SK-N-SH treated with all-trans-retinoic acid at 6 μM for 48 hours (cell line): ENCODE data around the gene PBX2.

Experiments used
- ATAC-seq: fragments of 200-7000 bp; cut with Tn5 transposase; 3 replicates; pipeline ENCODE4 v1.9.1; 2020; ENCODE audit warnings: mild to moderate bottlenecking, moderate library complexity
- ARNTL ChIP-seq: fragments of 450-650 bp; formaldehyde crosslinking; IDR thresholded peaks from 2 replicates; pipeline ENCODE4 v1.5.0; 2020; ENCODE audit warnings: low read depth, mild to moderate bottlenecking, moderate library complexity, borderline replicate concordance
- BACH2 ChIP-seq: fragments of 250-450 bp; sonication (Bioruptor Pico); IDR thresholded peaks from 2 replicates; pipeline ENCODE4 v1.9.0; 2021; ENCODE audit warnings: mild to moderate bottlenecking, borderline replicate concordance
- CSDC2 ChIP-seq: fragments of 250-450 bp; sonication (Bioruptor Pico); IDR thresholded peaks from 2 replicates; pipeline ENCODE4 v1.5.0; 2020; ENCODE audit warnings: mild to moderate bottlenecking, moderate library complexity
- ESRRG ChIP-seq: fragments of 250-450 bp; sonication (Bioruptor Pico); IDR thresholded peaks from 2 replicates; pipeline ENCODE4 v1.6.1; 2021; ENCODE audit warnings: mild to moderate bottlenecking
- GLIS3 ChIP-seq: fragments of 250-450 bp; sonication (Bioruptor Pico); IDR thresholded peaks from 2 replicates; pipeline ENCODE4 v1.5.0; 2020; ENCODE audit warnings: mild to moderate bottlenecking, moderate library complexity
- ISL1 ChIP-seq: fragments of 250-450 bp; sonication (Bioruptor Pico); IDR thresholded peaks from 2 replicates; pipeline ENCODE4 v2.1.2; 2022; ENCODE audit warnings: mild to moderate bottlenecking, moderate library complexity
- OSR1 ChIP-seq: fragments of 250-450 bp; sonication (Bioruptor Pico); IDR thresholded peaks from 2 replicates; pipeline ENCODE4 v1.8.0; 2022; ENCODE audit warnings: moderate library complexity, mild to moderate bottlenecking, inconsistent platforms
- PPARA ChIP-seq: fragments of 250-450 bp; sonication (Bioruptor Pico); IDR thresholded peaks from 2 replicates; pipeline ENCODE4 v1.5.0; 2020; ENCODE audit warnings: mild to moderate bottlenecking, borderline replicate concordance
- RARB ChIP-seq: fragments of 250-450 bp; sonication (Bioruptor Pico); IDR thresholded peaks from 2 replicates; pipeline ENCODE4 v1.8.0; 2021; ENCODE audit warnings: mild to moderate bottlenecking, moderate library complexity
- SNAI2 ChIP-seq: fragments of 250-450 bp; sonication (Bioruptor Pico); IDR thresholded peaks from 2 replicates; pipeline ENCODE4 v1.5.0; 2020; ENCODE audit warnings: mild to moderate bottlenecking, moderate library complexity
- TCF4 ChIP-seq: fragments of 250-450 bp; sonication (Bioruptor Pico); IDR thresholded peaks from 2 replicates; pipeline ENCODE4 v1.8.0; 2021; ENCODE audit warnings: mild to moderate bottlenecking, moderate library complexity, borderline replicate concordance
- TOX ChIP-seq: fragments of 250-450 bp; sonication (Bioruptor Pico); IDR thresholded peaks from 2 replicates; pipeline ENCODE4 v1.8.0; 2021; ENCODE audit warnings: mild to moderate bottlenecking, moderate library complexity, borderline replicate concordance
- ZC3H10 ChIP-seq: fragments of 250-450 bp; sonication (Bioruptor Pico); IDR thresholded peaks from 2 replicates; pipeline ENCODE4 v1.5.1; 2021; ENCODE audit warnings: mild to moderate bottlenecking, moderate library complexity
- ZFP3 ChIP-seq: fragments of 250-450 bp; sonication (Bioruptor Pico); IDR thresholded peaks from 2 replicates; pipeline ENCODE4 v1.5.0; 2020; ENCODE audit warnings: mild to moderate bottlenecking, moderate library complexity
- ZFP30 ChIP-seq: fragments of 450-650 bp; formaldehyde crosslinking; IDR thresholded peaks from 2 replicates; pipeline ENCODE4 v1.5.0; 2022; ENCODE audit warnings: mild to moderate bottlenecking, moderate library complexity
- ZNF565 ChIP-seq: fragments of 450-650 bp; formaldehyde crosslinking; conservative IDR thresholded peaks from 2 replicates; pipeline ENCODE4 v1.5.0; 2020; ENCODE audit warnings: low read depth, mild to moderate bottlenecking, moderate library complexity
- ZNF70 ChIP-seq: fragments of 450-650 bp; formaldehyde crosslinking; IDR thresholded peaks from 2 replicates; pipeline ENCODE4 v1.5.0; 2020; ENCODE audit warnings: mild to moderate bottlenecking, moderate library complexity
- ZNF8 ChIP-seq: fragments of 450-650 bp; formaldehyde crosslinking; IDR thresholded peaks from 2 replicates; pipeline ENCODE4 v1.5.0; 2020; ENCODE audit warnings: mild to moderate bottlenecking, moderate library complexity
- TF ChIP-seq, protein P1 (sequence below): fragments of 250-450 bp; sonication (Bioruptor Pico); IDR thresholded peaks from 2 replicates; pipeline ENCODE4 v1.5.0; 2020; ENCODE audit warnings: mild to moderate bottlenecking, moderate library complexity
- TF ChIP-seq, protein P2 (sequence below): fragments of 250-450 bp; sonication (Bioruptor Pico); IDR thresholded peaks from 2 replicates; pipeline ENCODE4 v1.5.1; 2020; ENCODE audit warnings: low read depth, mild to moderate bottlenecking, moderate library complexity
- TF ChIP-seq, protein P3 (sequence below): fragments of 250-450 bp; sonication (Bioruptor Pico); IDR thresholded peaks from 2 replicates; pipeline ENCODE4 v1.5.1; 2021; ENCODE audit warnings: mild to moderate bottlenecking, moderate library complexity
- TF ChIP-seq, protein P4 (sequence below): fragments of 250-450 bp; sonication (Bioruptor Pico); IDR thresholded peaks from 2 replicates; pipeline ENCODE4 v1.8.0; 2021; ENCODE audit warnings: low read depth, mild to moderate bottlenecking, moderate library complexity, borderline replicate concordance
- TF ChIP-seq, protein P5 (sequence below): fragments of 250-450 bp; sonication (Bioruptor Pico); IDR thresholded peaks from 2 replicates; pipeline ENCODE4 v1.8.0; 2020; ENCODE audit warnings: mild to moderate bottlenecking, moderate library complexity, borderline replicate concordance

Gene PBX2

DNA sequence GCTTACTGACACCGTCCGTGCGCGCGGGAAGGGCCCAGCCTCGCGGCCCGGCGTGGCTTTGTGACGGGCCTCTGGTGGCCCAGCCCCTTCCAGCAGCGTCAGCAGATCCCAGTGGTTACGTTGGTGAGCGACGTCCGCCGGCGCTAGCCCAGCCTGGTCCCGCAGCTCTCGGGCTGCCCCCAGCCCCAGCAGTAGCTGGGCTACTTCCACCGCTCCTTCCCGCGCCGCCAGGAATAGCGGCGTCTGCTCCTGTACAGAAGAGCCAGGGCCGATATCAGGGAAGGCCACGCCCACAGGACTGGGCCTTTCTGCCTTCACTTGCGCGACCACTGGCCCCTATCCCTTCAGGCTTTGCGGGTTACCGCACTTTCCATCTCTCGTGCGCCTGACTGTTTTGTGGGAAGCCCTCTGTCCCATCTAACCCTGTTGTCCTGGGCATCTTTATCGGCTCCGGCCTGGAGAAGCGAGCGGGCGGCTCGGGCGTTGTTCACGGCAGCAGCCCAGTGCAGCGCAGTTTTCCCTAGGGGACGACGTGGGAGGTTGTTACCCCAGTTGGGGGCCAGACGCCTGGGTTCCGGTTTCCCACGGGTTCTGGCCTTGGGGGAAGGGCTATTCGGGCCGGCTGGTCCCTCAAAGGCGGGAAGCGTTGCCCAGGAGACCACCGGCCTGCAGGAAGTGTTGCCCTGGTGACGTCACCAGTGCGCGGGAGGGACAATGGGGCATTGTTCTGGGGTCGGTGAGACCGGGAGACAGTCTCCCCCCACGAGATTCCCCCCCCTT, 6.1 kb upstream of the PBX2 start:
- ATAC-seq, result peak; percentile 87

DNA sequence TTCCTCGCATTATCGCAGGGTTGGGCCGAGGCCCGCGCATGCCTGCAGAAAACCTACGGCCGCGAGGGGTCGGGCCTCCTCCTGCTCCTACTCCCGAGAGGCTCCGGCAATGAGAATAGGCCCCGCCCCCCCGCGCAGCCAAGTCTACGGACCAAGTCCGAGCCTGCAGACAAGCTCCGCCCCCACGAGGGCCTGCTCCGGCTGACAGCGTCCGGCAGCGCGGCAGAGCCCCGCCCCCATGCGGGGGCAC, 5.6 kb upstream of the PBX2 start:
- TF ChIP-seq TOX, result no peak
- TF ChIP-seq ARNTL (CRISPR knock-in tag), result no peak
- no peak for TF ChIP-seq OSR1 (CRISPR knock-in tag)
- TF ChIP-seq GLIS3 (CRISPR knock-in tag), result no peak
- TF ChIP-seq, protein P1, sequence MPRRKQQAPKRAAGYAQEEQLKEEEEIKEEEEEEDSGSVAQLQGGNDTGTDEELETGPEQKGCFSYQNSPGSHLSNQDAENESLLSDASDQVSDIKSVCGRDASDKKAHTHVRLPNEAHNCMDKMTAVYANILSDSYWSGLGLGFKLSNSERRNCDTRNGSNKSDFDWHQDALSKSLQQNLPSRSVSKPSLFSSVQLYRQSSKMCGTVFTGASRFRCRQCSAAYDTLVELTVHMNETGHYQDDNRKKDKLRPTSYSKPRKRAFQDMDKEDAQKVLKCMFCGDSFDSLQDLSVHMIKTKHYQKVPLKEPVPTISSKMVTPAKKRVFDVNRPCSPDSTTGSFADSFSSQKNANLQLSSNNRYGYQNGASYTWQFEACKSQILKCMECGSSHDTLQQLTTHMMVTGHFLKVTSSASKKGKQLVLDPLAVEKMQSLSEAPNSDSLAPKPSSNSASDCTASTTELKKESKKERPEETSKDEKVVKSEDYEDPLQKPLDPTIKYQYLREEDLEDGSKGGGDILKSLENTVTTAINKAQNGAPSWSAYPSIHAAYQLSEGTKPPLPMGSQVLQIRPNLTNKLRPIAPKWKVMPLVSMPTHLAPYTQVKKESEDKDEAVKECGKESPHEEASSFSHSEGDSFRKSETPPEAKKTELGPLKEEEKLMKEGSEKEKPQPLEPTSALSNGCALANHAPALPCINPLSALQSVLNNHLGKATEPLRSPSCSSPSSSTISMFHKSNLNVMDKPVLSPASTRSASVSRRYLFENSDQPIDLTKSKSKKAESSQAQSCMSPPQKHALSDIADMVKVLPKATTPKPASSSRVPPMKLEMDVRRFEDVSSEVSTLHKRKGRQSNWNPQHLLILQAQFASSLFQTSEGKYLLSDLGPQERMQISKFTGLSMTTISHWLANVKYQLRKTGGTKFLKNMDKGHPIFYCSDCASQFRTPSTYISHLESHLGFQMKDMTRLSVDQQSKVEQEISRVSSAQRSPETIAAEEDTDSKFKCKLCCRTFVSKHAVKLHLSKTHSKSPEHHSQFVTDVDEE (CRISPR knock-in tag), result no peak
- TF ChIP-seq SNAI2 (CRISPR knock-in tag), result no peak
- TF ChIP-seq ISL1 (CRISPR knock-in tag), result no peak
- TF ChIP-seq RARB (CRISPR knock-in tag), result no peak
- TF ChIP-seq PPARA (CRISPR knock-in tag), result no peak
- TF ChIP-seq, protein P2, sequence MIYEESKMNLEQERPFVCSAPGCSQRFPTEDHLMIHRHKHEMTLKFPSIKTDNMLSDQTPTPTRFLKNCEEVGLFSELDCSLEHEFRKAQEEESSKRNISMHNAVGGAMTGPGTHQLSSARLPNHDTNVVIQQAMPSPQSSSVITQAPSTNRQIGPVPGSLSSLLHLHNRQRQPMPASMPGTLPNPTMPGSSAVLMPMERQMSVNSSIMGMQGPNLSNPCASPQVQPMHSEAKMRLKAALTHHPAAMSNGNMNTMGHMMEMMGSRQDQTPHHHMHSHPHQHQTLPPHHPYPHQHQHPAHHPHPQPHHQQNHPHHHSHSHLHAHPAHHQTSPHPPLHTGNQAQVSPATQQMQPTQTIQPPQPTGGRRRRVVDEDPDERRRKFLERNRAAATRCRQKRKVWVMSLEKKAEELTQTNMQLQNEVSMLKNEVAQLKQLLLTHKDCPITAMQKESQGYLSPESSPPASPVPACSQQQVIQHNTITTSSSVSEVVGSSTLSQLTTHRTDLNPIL (CRISPR knock-in tag), result no peak
- no peak for TF ChIP-seq ZC3H10 (CRISPR knock-in tag)
- TF ChIP-seq ZFP3 (CRISPR knock-in tag), result no peak
- ATAC-seq, result no peak

More for the DNA sequence above, 6.1 kb upstream of the PBX2 start:
- TF ChIP-seq TCF4 (CRISPR knock-in tag) (no peak), ARNTL (CRISPR knock-in tag) (no peak), GLIS3 (CRISPR knock-in tag) (peak; percentile 14; the same call in 1 of the 2 replicates), OSR1 (CRISPR knock-in tag) (no peak), ZFP30 (CRISPR knock-in tag) (peak; percentile 22; the same call in 1 of the 2 replicates), ZFP3 (CRISPR knock-in tag) (peak; percentile 10; the same call in 1 of the 2 replicates), PPARA (CRISPR knock-in tag) (no peak), ESRRG (CRISPR knock-in tag) (no peak), RARB (CRISPR knock-in tag) (no peak), ISL1 (CRISPR knock-in tag) (no peak), CSDC2 (no peak), ZC3H10 (CRISPR knock-in tag) (0 out of 2 replicates have a peak, but pooled peaks have one; percentile 44), ZNF8 (CRISPR knock-in tag) (peak; percentile 5; the same call in 1 of the 2 replicates), ZNF565 (CRISPR knock-in tag) (no peak), SNAI2 (CRISPR knock-in tag) (no peak), BACH2 (CRISPR knock-in tag) (no peak), ZNF70 (CRISPR knock-in tag) (no peak), TOX (no peak; the same call in 1 of the 2 replicates)
- TF ChIP-seq, protein P2 (CRISPR knock-in tag), result peak; percentile 46; the same call in 1 of the 2 replicates
- TF ChIP-seq, protein P3, sequence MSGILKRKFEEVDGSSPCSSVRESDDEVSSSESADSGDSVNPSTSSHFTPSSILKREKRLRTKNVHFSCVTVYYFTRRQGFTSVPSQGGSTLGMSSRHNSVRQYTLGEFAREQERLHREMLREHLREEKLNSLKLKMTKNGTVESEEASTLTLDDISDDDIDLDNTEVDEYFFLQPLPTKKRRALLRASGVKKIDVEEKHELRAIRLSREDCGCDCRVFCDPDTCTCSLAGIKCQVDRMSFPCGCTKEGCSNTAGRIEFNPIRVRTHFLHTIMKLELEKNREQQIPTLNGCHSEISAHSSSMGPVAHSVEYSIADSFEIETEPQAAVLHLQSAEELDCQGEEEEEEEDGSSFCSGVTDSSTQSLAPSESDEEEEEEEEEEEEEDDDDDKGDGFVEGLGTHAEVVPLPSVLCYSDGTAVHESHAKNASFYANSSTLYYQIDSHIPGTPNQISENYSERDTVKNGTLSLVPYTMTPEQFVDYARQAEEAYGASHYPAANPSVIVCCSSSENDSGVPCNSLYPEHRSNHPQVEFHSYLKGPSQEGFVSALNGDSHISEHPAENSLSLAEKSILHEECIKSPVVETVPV (CRISPR knock-in tag), result peak; percentile 8; the same call in 1 of the 2 replicates
- TF ChIP-seq, protein P4, sequence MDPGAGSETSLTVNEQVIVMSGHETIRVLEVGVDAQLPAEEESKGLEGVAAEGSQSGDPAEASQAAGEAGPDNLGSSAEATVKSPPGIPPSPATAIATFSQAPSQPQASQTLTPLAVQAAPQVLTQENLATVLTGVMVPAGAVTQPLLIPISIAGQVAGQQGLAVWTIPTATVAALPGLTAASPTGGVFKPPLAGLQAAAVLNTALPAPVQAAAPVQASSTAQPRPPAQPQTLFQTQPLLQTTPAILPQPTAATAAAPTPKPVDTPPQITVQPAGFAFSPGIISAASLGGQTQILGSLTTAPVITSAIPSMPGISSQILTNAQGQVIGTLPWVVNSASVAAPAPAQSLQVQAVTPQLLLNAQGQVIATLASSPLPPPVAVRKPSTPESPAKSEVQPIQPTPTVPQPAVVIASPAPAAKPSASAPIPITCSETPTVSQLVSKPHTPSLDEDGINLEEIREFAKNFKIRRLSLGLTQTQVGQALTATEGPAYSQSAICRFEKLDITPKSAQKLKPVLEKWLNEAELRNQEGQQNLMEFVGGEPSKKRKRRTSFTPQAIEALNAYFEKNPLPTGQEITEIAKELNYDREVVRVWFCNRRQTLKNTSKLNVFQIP (CRISPR knock-in tag), result no peak
- TF ChIP-seq, protein P1 (CRISPR knock-in tag), result 0 out of 2 replicates have a peak, but pooled peaks have one; percentile 18
- TF ChIP-seq, protein P5, sequence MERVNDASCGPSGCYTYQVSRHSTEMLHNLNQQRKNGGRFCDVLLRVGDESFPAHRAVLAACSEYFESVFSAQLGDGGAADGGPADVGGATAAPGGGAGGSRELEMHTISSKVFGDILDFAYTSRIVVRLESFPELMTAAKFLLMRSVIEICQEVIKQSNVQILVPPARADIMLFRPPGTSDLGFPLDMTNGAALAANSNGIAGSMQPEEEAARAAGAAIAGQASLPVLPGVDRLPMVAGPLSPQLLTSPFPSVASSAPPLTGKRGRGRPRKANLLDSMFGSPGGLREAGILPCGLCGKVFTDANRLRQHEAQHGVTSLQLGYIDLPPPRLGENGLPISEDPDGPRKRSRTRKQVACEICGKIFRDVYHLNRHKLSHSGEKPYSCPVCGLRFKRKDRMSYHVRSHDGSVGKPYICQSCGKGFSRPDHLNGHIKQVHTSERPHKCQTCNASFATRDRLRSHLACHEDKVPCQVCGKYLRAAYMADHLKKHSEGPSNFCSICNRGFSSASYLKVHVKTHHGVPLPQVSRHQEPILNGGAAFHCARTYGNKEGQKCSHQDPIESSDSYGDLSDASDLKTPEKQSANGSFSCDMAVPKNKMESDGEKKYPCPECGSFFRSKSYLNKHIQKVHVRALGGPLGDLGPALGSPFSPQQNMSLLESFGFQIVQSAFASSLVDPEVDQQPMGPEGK, result no peak; the same call in 1 of the 2 replicates
